B cell (primary cell): Measurements from ENCODE around the gene ENKUR. TPM values are rescaled to one million over a fixed set of nuclear protein-coding genes. Genes with fewer than 3 reads are reported as not detected.

ENCODE experiments used
- ATAC-seq: fragments of 200-7000 bp; cut with Tn5 transposase; one replicate; pipeline ENCODE4 v1.10.0; 2021; ENCODE audit warnings: low read depth, mild to moderate bottlenecking, moderate number of reproducible peaks, moderate library complexity
- CTCF ChIA-PET: fragments of 350-600 bp; sonication (Branson Sonifier 250); formaldehyde crosslinking; loops from one replicate; lab custom pipeline; 2021; ENCODE audit warnings: antibody characterized with exemption, inconsistent platforms; lab: Charles Lee
- POLR2A ChIA-PET: fragments of 350-600 bp; sonication (Branson Sonifier 250); formaldehyde crosslinking; loops from one replicate; lab custom pipeline; 2021; ENCODE audit warnings: antibody characterized with exemption; lab: Charles Lee
- DNase-seq: peaks from one replicate; pipeline ENCODE4 v3.0.0; 2013
- H2AFZ ChIP-seq: 2 replicates; pipeline ENCODE4 v1.6.1; 2012; ENCODE audit warnings: mild to moderate bottlenecking, low read depth, low read length; ENCODE audit not compliant: insufficient read depth, poor library complexity, severe bottlenecking
- H3K27ac ChIP-seq, 2 donors: 1 replicate in 1 of 2; 2 replicates in 1 of 2; pipeline ENCODE4 v1.5.1; 2012 to 2013; ENCODE audit warnings: low read length in 2 of 2, mild to moderate bottlenecking in 2 of 2, moderate library complexity in 1 of 2
- H3K27me3 ChIP-seq, 4 experiments: fragments of 200-600 bp in 1 of 4; sonication (generic) in 1 of 4; replicated peaks in 1 of 4; 1 replicate in 2 of 4; 2 replicates in 2 of 4; pipeline versions ENCODE4 v1.6.1 to v1.7.0; 2013 to 2016; ENCODE audit warnings: low read length in 3 of 4, mild to moderate bottlenecking in 2 of 4, mixed read lengths in 1 of 4, moderate library complexity in 1 of 4; ENCODE audit not compliant: insufficient read depth in 4 of 4, control insufficient read depth in 3 of 4; ENCODE audit errors: control extremely low read depth in 1 of 4
- H3K36me3 ChIP-seq, 2 experiments: replicated peaks in 1 of 2; 1 replicate in 1 of 2; 2 replicates in 1 of 2; pipeline versions ENCODE4 v1.6.1 to v1.7.1; 2013; ENCODE audit warnings: low read length in 1 of 2; ENCODE audit not compliant: insufficient read depth in 2 of 2, control insufficient read depth in 1 of 2; ENCODE audit errors: control extremely low read depth in 1 of 2, extremely low read depth in 1 of 2
- H3K4me1 ChIP-seq, 2 donors: fragments of 200-600 bp in 1 of 2; sonication (generic) in 1 of 2; 1 replicate in 1 of 2; 2 replicates in 1 of 2; pipeline versions ENCODE4 v1.5.1 to v1.6.1; 2013 to 2017; ENCODE audit warnings: low read length in 2 of 2; ENCODE audit not compliant: control insufficient read depth in 2 of 2, insufficient read depth in 2 of 2
- H3K4me2 ChIP-seq: replicated peaks from 2 replicates; pipeline ENCODE3; 2012; ENCODE audit warnings: mild to moderate bottlenecking, low read depth, low read length; ENCODE audit not compliant: poor library complexity, severe bottlenecking
- H3K4me3 ChIP-seq, 5 experiments: fragments of 200-600 bp in 1 of 5; sonication (generic) in 1 of 5; 1 replicate in 3 of 5; 2 replicates in 2 of 5; pipeline versions ENCODE4 v1.5.1 to v1.7.0; 2011 to 2016; ENCODE audit warnings: low read length in 4 of 5, mild to moderate bottlenecking in 4 of 5, low read depth in 2 of 5, control low read depth in 1 of 5, moderate library complexity in 1 of 5; ENCODE audit not compliant: insufficient read depth in 1 of 5; ENCODE audit errors: control extremely low read depth in 1 of 5, extremely low read depth in 1 of 5
- H3K79me2 ChIP-seq: fragments of 200-600 bp; sonication (generic); one replicate; pipeline ENCODE4 v1.6.0; 2016; ENCODE audit warnings: low read length; ENCODE audit not compliant: control insufficient read depth, insufficient read depth
- H3K9ac ChIP-seq: fragments of 200-600 bp; sonication (generic); 2 replicates; pipeline ENCODE4 v1.6.1; 2017; ENCODE audit warnings: mild to moderate bottlenecking, low read length, moderate library complexity
- H3K9me3 ChIP-seq, 3 donors: one replicate each; pipeline versions ENCODE4 v1.6.1 to v1.7.1; 2013; ENCODE audit warnings: low read length in 2 of 3; ENCODE audit not compliant: control insufficient read depth in 2 of 3, insufficient read depth in 1 of 3; ENCODE audit errors: control extremely low read depth in 1 of 3
- H4K20me1 ChIP-seq: 2 replicates; pipeline ENCODE4 v1.6.0; 2012; ENCODE audit warnings: mild to moderate bottlenecking, low read length; ENCODE audit not compliant: insufficient read depth, control insufficient read depth, poor library complexity, severe bottlenecking
- H3K27ac Mint-ChIP-seq: one replicate; pipeline ENCODE4 v1.8.0; 2021; ENCODE audit warnings: mixed read lengths
- H3K27me3 Mint-ChIP-seq: one replicate; pipeline ENCODE4 v1.8.0; 2021; ENCODE audit warnings: mixed read lengths
- H3K4me1 Mint-ChIP-seq: one replicate; pipeline ENCODE4 v1.8.0; 2021; ENCODE audit warnings: mixed read lengths
- H3K4me3 Mint-ChIP-seq: one replicate; pipeline ENCODE4 v1.8.0; 2021; ENCODE audit warnings: mixed read lengths
- H3K9me3 Mint-ChIP-seq: one replicate; pipeline ENCODE4 v1.8.0; 2022; ENCODE audit warnings: mixed read lengths; ENCODE audit not compliant: insufficient read depth
- EZH2 ChIP-seq: IDR thresholded peaks from 2 replicates; pipeline ENCODE4 v1.6.1; 2012; ENCODE audit warnings: borderline replicate concordance, low read depth, mild to moderate bottlenecking, moderate library complexity, low read length; ENCODE audit not compliant: insufficient read depth, poor library complexity, severe bottlenecking
- WGBS: methylation state at CpG from one replicate; pipeline ENCODE4 v1.1.5; 2013; ENCODE audit warnings: missing lambda C conversion rate; ENCODE audit not compliant: insufficient coverage; 5-methylcytosine and 5-hydroxymethylcytosine counted together
- intact Hi-C: fragments of 100-400 bp; cut with micrococcal nuclease; formaldehyde crosslinking; loops from one replicate; pipeline ENCODE4 v1.10.0; 2022
- polyA plus RNA-seq: library from polyadenylated mRNA; depleted of rRNA; stranded (reverse); fragments of >200 nt; gene quantifications from 2 replicates; pipeline ENCODE4 v1.2.3, GENCODE V29; 2012
- total RNA-seq, 2 donors: library from RNA; stranded (reverse); fragments of 120-200 nt in 1 of 2; gene quantifications; 1 replicate in 1 of 2; 2 replicates in 1 of 2; pipeline versions ENCODE4 v1.2.3 to v1.2.4, GENCODE V29; 2013 to 2022
- TF ChIP-seq, protein P1 (sequence below): fragments of 200-600 bp; IDR thresholded peaks from one replicate; pipeline ENCODE4 v1.8.0; 2022; ENCODE audit warnings: antibody characterized with exemption, mild to moderate bottlenecking

Gene ENKUR
- total and polyA plus RNA-seq, 2 donors (not counting 1 experiment from before 2014, with no cell fraction given): not detected

- H2AFZ ChIP-seq: no peak overlapping the region
- no peaks in the 10 kb centered on the region for H3K9me3 ChIP-seq
- CTCF ChIA-PET: interaction anchor here (0.7 kb wide), 1 partner anchor 79 kb away, joined by 3 read pairs; no protein-coding TSS in a partner anchor
- H3K9me3 Mint-ChIP-seq: no peaks in the 10 kb centered on the region
- H3K27ac Mint-ChIP-seq: no peak overlapping the region
- no peaks in the 10 kb centered on the region for H3K27me3 ChIP-seq
- peaks cover 23% of the 10 kb centered on the region for H3K27me3 Mint-ChIP-seq
- TF ChIP-seq EZH2: no peak
- TF ChIP-seq, protein P1, sequence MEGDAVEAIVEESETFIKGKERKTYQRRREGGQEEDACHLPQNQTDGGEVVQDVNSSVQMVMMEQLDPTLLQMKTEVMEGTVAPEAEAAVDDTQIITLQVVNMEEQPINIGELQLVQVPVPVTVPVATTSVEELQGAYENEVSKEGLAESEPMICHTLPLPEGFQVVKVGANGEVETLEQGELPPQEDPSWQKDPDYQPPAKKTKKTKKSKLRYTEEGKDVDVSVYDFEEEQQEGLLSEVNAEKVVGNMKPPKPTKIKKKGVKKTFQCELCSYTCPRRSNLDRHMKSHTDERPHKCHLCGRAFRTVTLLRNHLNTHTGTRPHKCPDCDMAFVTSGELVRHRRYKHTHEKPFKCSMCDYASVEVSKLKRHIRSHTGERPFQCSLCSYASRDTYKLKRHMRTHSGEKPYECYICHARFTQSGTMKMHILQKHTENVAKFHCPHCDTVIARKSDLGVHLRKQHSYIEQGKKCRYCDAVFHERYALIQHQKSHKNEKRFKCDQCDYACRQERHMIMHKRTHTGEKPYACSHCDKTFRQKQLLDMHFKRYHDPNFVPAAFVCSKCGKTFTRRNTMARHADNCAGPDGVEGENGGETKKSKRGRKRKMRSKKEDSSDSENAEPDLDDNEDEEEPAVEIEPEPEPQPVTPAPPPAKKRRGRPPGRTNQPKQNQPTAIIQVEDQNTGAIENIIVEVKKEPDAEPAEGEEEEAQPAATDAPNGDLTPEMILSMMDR: no peak
- H3K4me1 Mint-ChIP-seq: peaks cover 9% of the 10 kb centered on the region
- no peaks in the 10 kb centered on the region for H3K36me3 ChIP-seq
- no peak for ATAC-seq
- no peak overlapping the region for H3K4me2 ChIP-seq
- no peak overlapping the region for H3K4me3 Mint-ChIP-seq
- H3K4me1 ChIP-seq: peaks cover 0 to 3% of the 10 kb centered on the region in 2 donors
- intact Hi-C loops: no loop called here
- no peak overlapping the region for H3K27ac ChIP-seq
- no peaks in the 10 kb centered on the region for H4K20me1 ChIP-seq
- no peak for DNase-seq
- POLR2A ChIA-PET: no interaction called here
- no peaks in the 10 kb centered on the region for H3K79me2 ChIP-seq
- no peak overlapping the region for H3K9ac ChIP-seq
- no peak overlapping the region for H3K4me3 ChIP-seq
Measured at GRCh38 chr10:25039531-25039930, 23.6 kb upstream of the ENKUR start.

GRCh38 chr10:25038325-25038724 lies 22.4 kb upstream of the ENKUR start:
- no peak for DNase-seq
- H3K4me1 ChIP-seq: peaks cover 0 to 3% of the 10 kb centered on the region in 2 donors
- peaks cover 9% of the 10 kb centered on the region for H3K4me1 Mint-ChIP-seq
- H4K20me1 ChIP-seq: no peaks in the 10 kb centered on the region
- H3K4me3 Mint-ChIP-seq: no peak overlapping the region
- H3K36me3 ChIP-seq: no peaks in the 10 kb centered on the region
- POLR2A ChIA-PET: no interaction called here
- no peak overlapping the region for H3K4me3 ChIP-seq
- no CpG with 5 or more reads among the region's 2 CpGs for WGBS
- no peak overlapping the region for H3K9ac ChIP-seq
- TF ChIP-seq EZH2: no peak
- TF ChIP-seq, protein P1: no peak
- H3K4me2 ChIP-seq: no peak overlapping the region
- H3K27ac ChIP-seq: no peak overlapping the region
- no peaks in the 10 kb centered on the region for H3K79me2 ChIP-seq
- H3K9me3 Mint-ChIP-seq: no peaks in the 10 kb centered on the region
- H3K27me3 ChIP-seq: no peaks in the 10 kb centered on the region
- no peak overlapping the region for H2AFZ ChIP-seq
- no peaks in the 10 kb centered on the region for H3K9me3 ChIP-seq
- ATAC-seq: no peak
- intact Hi-C loops: no loop called here
- H3K27me3 Mint-ChIP-seq: peaks cover 22% of the 10 kb centered on the region
- CTCF ChIA-PET: interaction anchor here (1.3 kb wide), 1 partner anchor 13 kb away, joined by 3 read pairs; no protein-coding TSS in a partner anchor
- no peak overlapping the region for H3K27ac Mint-ChIP-seq
